ENCODE results near the gene MYO1E. TPM values are rescaled to one million over a fixed set of nuclear protein-coding genes. Genes with fewer than 3 reads are reported as not detected.

The MYO1E gene
- total RNA-seq, 2 experiments from 2014 or later = 90.4 to 101 TPM

- DNase-seq = peak; percentile 43
- H3K36me3 Mint-ChIP-seq (ENCODE audit: low read depth) = peaks cover 49% of the 10 kb centered on the region
- no peak overlapping the region for H3K4me3 Mint-ChIP-seq
- H3K9me3 Mint-ChIP-seq (ENCODE audit: insufficient read depth) = no peaks in the 10 kb centered on the region
- no peak for ATAC-seq
- POLR2A ChIA-PET = no interaction called here
- CTCF ChIA-PET = interaction anchor here (0.7 to 3.1 kb wide), 11 partner anchors 9 to 466 kb away, joined by 3 to 23 read pairs (median 4); no protein-coding TSS in a partner anchor
- H3K27me3 Mint-ChIP-seq (ENCODE audit: low read depth) = peaks cover 2% of the 10 kb centered on the region
- H3K4me1 Mint-ChIP-seq (ENCODE audit: low read depth) = peaks cover 11% of the 10 kb centered on the region
- no peak overlapping the region for H3K27ac Mint-ChIP-seq
Measured at GRCh38 chr15:59174835-59175831, 197.5 kb downstream of the MYO1E start.

GRCh38 chr15:59174151-59174834, 198.4 kb downstream of the MYO1E start:
- Mint-ChIP-seq H3K36me3 (ENCODE audit: low read depth) (peaks cover 54% of the 10 kb centered on the region), H3K27ac (no peak overlapping the region), H3K4me3 (no peak overlapping the region), H3K27me3 (ENCODE audit: low read depth) (peaks cover 2% of the 10 kb centered on the region), H3K4me1 (ENCODE audit: low read depth) (peaks cover 20% of the 10 kb centered on the region), H3K9me3 (ENCODE audit: insufficient read depth) (no peaks in the 10 kb centered on the region)
- no peak for DNase-seq
- ChIA-PET POLR2A (no interaction called here), CTCF (interaction anchor here (0.9 to 3.1 kb wide), 10 partner anchors 9 to 354 kb away, joined by 3 to 23 read pairs (median 4); no protein-coding TSS in a partner anchor)
- ATAC-seq = no peak

DNA sequence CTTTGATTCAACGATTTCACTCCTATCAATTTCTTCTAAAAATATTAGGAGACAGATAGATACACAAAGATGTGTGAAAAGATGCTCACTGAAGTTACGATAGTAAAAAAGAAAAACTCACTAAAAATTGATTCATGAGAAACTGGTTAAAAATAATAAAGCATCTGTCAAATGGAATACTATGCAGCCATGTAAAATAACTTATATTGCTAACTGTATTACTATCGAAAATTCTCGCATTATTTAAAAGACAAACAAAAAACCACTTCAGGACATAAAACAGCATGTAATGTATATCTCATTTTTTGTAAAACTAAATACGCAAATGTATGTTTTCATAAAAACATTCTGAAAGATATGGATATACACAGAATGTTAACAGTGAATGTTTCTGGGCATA, 199.5 kb downstream of the MYO1E start:
- Mint-ChIP-seq H3K27me3 (ENCODE audit: low read depth) (peaks cover 2% of the 10 kb centered on the region), H3K4me1 (ENCODE audit: low read depth) (peaks cover 30% of the 10 kb centered on the region), H3K36me3 (ENCODE audit: low read depth) (peaks cover 60% of the 10 kb centered on the region), H3K27ac (no peak overlapping the region), H3K9me3 (ENCODE audit: insufficient read depth) (no peaks in the 10 kb centered on the region), H3K4me3 (no peak overlapping the region)
- CTCF ChIA-PET = interaction anchor here (0.9 to 3.1 kb wide), 5 partner anchors 9 to 356 kb away, joined by 3 to 23 read pairs (median 4); no protein-coding TSS in a partner anchor
- POLR2A ChIA-PET = no interaction called here
- DNase-seq = no peak
- ATAC-seq = no peak

- Mint-ChIP-seq H3K4me3 (no peak overlapping the region), H3K27ac (no peak overlapping the region), H3K4me1 (ENCODE audit: low read depth) (peaks cover 32% of the 10 kb centered on the region), H3K36me3 (ENCODE audit: low read depth) (peaks cover 56% of the 10 kb centered on the region), H3K27me3 (ENCODE audit: low read depth) (no peaks in the 10 kb centered on the region), H3K9me3 (ENCODE audit: insufficient read depth) (no peaks in the 10 kb centered on the region)
- ChIA-PET POLR2A (no interaction called here), CTCF (interaction anchor here (1.0 to 1.4 kb wide), 3 partner anchors 11 to 356 kb away, joined by 3 read pairs; no protein-coding TSS in a partner anchor)
- ATAC-seq = no peak
- no peak for DNase-seq
Measured at GRCh38 chr15:59172289-59172901, 200.3 kb downstream of the MYO1E start.

- H3K36me3 Mint-ChIP-seq (ENCODE audit: low read depth) = peaks cover 63% of the 10 kb centered on the region
- POLR2A ChIA-PET = no interaction called here
- DNase-seq (no peak), ATAC-seq (no peak)
- no peaks in the 10 kb centered on the region for H3K27me3 Mint-ChIP-seq (ENCODE audit: low read depth)
- no peak overlapping the region for H3K4me3 Mint-ChIP-seq
- CTCF ChIA-PET = interaction anchor here (1.0 to 1.8 kb wide), 2 partner anchors 186 to 358 kb away, joined by 3 to 10 read pairs; no protein-coding TSS in a partner anchor
- peaks cover 43% of the 10 kb centered on the region for H3K4me1 Mint-ChIP-seq (ENCODE audit: low read depth)
- H3K9me3 Mint-ChIP-seq (ENCODE audit: insufficient read depth) = no peaks in the 10 kb centered on the region
- H3K27ac Mint-ChIP-seq = no peak overlapping the region
Measured at GRCh38 chr15:59171067-59171397, 201.6 kb downstream of the MYO1E start.

- DNase-seq (no peak), ATAC-seq (no peak)
- Mint-ChIP-seq H3K4me3 (no peak overlapping the region), H3K4me1 (ENCODE audit: low read depth) (peaks cover 49% of the 10 kb centered on the region), H3K9me3 (ENCODE audit: insufficient read depth) (no peaks in the 10 kb centered on the region), H3K27me3 (ENCODE audit: low read depth) (no peaks in the 10 kb centered on the region), H3K36me3 (ENCODE audit: low read depth) (peaks cover 62% of the 10 kb centered on the region), H3K27ac (peak overlapping the region; percentile 62)
- ChIA-PET POLR2A (no interaction called here), CTCF (interaction anchor here (1.0 to 1.8 kb wide), 4 partner anchors 185 to 362 kb away, joined by 3 to 10 read pairs (median 3); no protein-coding TSS in a partner anchor)
Measured at GRCh38 chr15:59170295-59171066, 202.2 kb downstream of the MYO1E start.

GRCh38 chr15:59169251-59169708, 203.4 kb downstream of the MYO1E start:
- Mint-ChIP-seq H3K27ac (peak overlapping the region; percentile 69), H3K27me3 (ENCODE audit: low read depth) (no peaks in the 10 kb centered on the region), H3K4me1 (ENCODE audit: low read depth) (peaks cover 55% of the 10 kb centered on the region), H3K36me3 (ENCODE audit: low read depth) (peaks cover 62% of the 10 kb centered on the region), H3K9me3 (ENCODE audit: insufficient read depth) (peaks cover 7% of the 10 kb centered on the region), H3K4me3 (no peak overlapping the region)
- CTCF ChIA-PET = interaction anchor here (0.7 to 1.8 kb wide), 5 partner anchors 212 to 364 kb away, joined by 3 to 10 read pairs (median 3); no protein-coding TSS in a partner anchor
- DNase-seq (no peak), ATAC-seq (no peak)
- POLR2A ChIA-PET = no interaction called here

DNA sequence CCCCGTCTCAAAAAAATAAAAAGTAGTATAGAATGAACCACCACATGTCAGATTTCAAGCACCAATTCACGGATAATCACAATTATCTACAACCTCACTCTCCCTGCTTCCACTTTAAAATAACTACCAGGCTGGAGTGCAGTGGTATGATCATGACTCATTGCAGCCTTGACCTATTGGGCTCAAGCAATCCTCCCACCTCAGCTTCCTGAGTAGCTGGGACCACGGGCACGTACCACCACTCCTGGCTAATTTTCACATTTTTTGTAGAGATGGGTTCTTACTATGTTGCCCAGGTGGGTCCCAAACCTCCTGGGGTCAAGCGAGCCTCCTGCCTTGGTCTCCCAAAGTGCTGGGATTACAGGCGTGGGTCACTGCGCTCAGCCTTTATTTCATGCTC, 204.1 kb downstream of the MYO1E start:
- no peak overlapping the region for H3K4me3 Mint-ChIP-seq
- POLR2A ChIA-PET = no interaction called here
- CTCF ChIA-PET = interaction anchor here (0.7 to 0.8 kb wide), 2 partner anchors 360 to 364 kb away, joined by 3 read pairs; no protein-coding TSS in a partner anchor
- H3K27me3 Mint-ChIP-seq (ENCODE audit: low read depth) = no peaks in the 10 kb centered on the region
- ATAC-seq = no peak
- H3K36me3 Mint-ChIP-seq (ENCODE audit: low read depth) = peaks cover 59% of the 10 kb centered on the region
- H3K9me3 Mint-ChIP-seq (ENCODE audit: insufficient read depth) = peaks cover 7% of the 10 kb centered on the region
- H3K4me1 Mint-ChIP-seq (ENCODE audit: low read depth) = peaks cover 55% of the 10 kb centered on the region
- no peak overlapping the region for H3K27ac Mint-ChIP-seq
- DNase-seq = no peak

- Mint-ChIP-seq H3K27me3 (ENCODE audit: low read depth) (no peaks in the 10 kb centered on the region), H3K9me3 (ENCODE audit: insufficient read depth) (peaks cover 7% of the 10 kb centered on the region), H3K4me3 (no peak overlapping the region), H3K27ac (peak overlapping the region; percentile 48), H3K4me1 (ENCODE audit: low read depth) (peaks cover 55% of the 10 kb centered on the region), H3K36me3 (ENCODE audit: low read depth) (peaks cover 52% of the 10 kb centered on the region)
- DNase-seq (no peak), ATAC-seq (no peak)
- CTCF ChIA-PET = interaction anchor here (1.1 to 2.7 kb wide), 5 partner anchors 8 to 362 kb away, joined by 3 to 11 read pairs (median 5); no protein-coding TSS in a partner anchor
- POLR2A ChIA-PET = no interaction called here
Measured at GRCh38 chr15:59166601-59167265, 205.9 kb downstream of the MYO1E start.

- Mint-ChIP-seq H3K27ac (peak overlapping the region; percentile 48), H3K9me3 (ENCODE audit: insufficient read depth) (peaks cover 7% of the 10 kb centered on the region), H3K36me3 (ENCODE audit: low read depth) (peaks cover 52% of the 10 kb centered on the region), H3K4me3 (no peak overlapping the region), H3K27me3 (ENCODE audit: low read depth) (no peaks in the 10 kb centered on the region), H3K4me1 (ENCODE audit: low read depth) (peaks cover 55% of the 10 kb centered on the region)
- ChIA-PET POLR2A (no interaction called here), CTCF (interaction anchor here (0.6 to 2.7 kb wide), 8 partner anchors 8 to 476 kb away, joined by 3 to 11 read pairs (median 4); no protein-coding TSS in a partner anchor)
- DNase-seq (no peak), ATAC-seq (no peak)
Measured at GRCh38 chr15:59166166-59166565, 206.5 kb downstream of the MYO1E start.

Data from activated CD8-positive, alpha-beta T cell treated with anti-CD3 and anti-CD28 coated beads, Interleukin-2, amount 10 ng/mL, durations not matched to agents 7 days and 5 days (primary cell).